ENCODE results near the gene UNC45B. TPM values are rescaled to one million over a fixed set of nuclear protein-coding genes. Genes with fewer than 3 reads are reported as not detected.
"Not testable (repeated sequence)": the region's sequence is repeated elsewhere in the genome, so short reads cannot be mapped to it uniquely, and the experiment has no call there.

Gene UNC45B
- total and polyA plus RNA-seq, 5 donors from 2014 or later = 0.29 to 0.63 (median 0.44) TPM

GRCh38 chr17:35175638-35176415 lies 28.2 kb downstream of the UNC45B start:
- Mint-ChIP-seq H3K9me3 (peaks cover 0 to 5% (median 0%) of the 10 kb centered on the region in 7 donors), H3K4me1 (peaks cover 21 to 92% (median 46%) of the 10 kb centered on the region in 4 donors), H3K27me3 (no peaks in the 10 kb centered on the region), H3K27ac (peak overlapping the region; percentile 75 to 95 (median 77)), H3K36me3 (no peaks in the 10 kb centered on the region), H3K4me3 (peak overlapping the region in 3 of 4 donors; percentile 13 to 25 (median 19))
- Histone ChIP-seq H3K27me3 (ENCODE audit: control insufficient read depth, insufficient read depth, low read length) (no peaks in the 10 kb centered on the region), H3K9me3 (ENCODE audit: control insufficient read depth in 2 of 2, low read length in 2 of 2) (no peaks in the 10 kb centered on the region), H3K36me3 (ENCODE audit: control insufficient read depth, insufficient read depth, low read length) (no peaks in the 10 kb centered on the region), H3K27ac (ENCODE audit: insufficient read depth, low read length, poor library complexity, severe bottlenecking) (no peak overlapping the region), H3K4me1 (ENCODE audit: control insufficient read depth, insufficient read depth, low read length, poor library complexity, severe bottlenecking) (peaks cover 37% of the 10 kb centered on the region), H3K4me3 (ENCODE audit: low read depth, low read length) (no peak overlapping the region)
- ATAC-seq (ENCODE audit: low read depth in 2 of 2) (no peak), DNase-seq (no peak)

DNA sequence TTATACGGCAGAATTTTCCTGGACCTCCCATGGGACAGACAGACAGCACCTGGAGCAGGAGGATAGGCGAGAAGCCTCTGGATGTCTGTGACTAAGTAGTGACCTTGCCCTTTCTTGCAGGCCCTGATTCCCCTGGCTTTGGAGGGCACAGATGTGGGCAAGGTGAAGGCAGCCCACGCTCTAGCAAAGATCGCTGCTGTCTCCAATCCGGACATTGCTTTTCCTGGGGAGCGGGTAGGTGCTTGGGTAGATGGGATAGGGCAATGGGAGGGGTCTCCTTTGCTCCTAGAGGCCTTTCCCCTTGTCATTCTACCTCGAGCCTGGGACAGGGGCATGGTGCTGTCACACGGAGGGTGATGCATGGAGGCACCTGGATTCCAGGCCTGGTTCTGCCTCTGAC lies 29.3 kb downstream of the UNC45B start:
- no peak for ATAC-seq (ENCODE audit: low read depth in 2 of 2)
- Histone ChIP-seq H3K36me3 (ENCODE audit: control insufficient read depth, insufficient read depth, low read length) (no peaks in the 10 kb centered on the region), H3K9me3 (ENCODE audit: control insufficient read depth in 2 of 2, low read length in 2 of 2) (no peaks in the 10 kb centered on the region), H3K4me1 (ENCODE audit: control insufficient read depth, insufficient read depth, low read length, poor library complexity, severe bottlenecking) (peaks cover 29% of the 10 kb centered on the region), H3K27ac (ENCODE audit: insufficient read depth, low read length, poor library complexity, severe bottlenecking) (no peak overlapping the region), H3K27me3 (ENCODE audit: control insufficient read depth, insufficient read depth, low read length) (no peaks in the 10 kb centered on the region), H3K4me3 (ENCODE audit: low read depth, low read length) (no peak overlapping the region)
- Mint-ChIP-seq H3K36me3 (no peaks in the 10 kb centered on the region), H3K27ac (peak overlapping the region; percentile 91 to 95 (median 92)), H3K4me1 (peaks cover 16 to 88% (median 40%) of the 10 kb centered on the region in 4 donors), H3K9me3 (peaks cover 0 to 5% (median 0%) of the 10 kb centered on the region in 7 donors), H3K27me3 (no peaks in the 10 kb centered on the region), H3K4me3 (peak overlapping the region in 1 of 4 donors; percentile 79)
- DNase-seq = no peak

DNA sequence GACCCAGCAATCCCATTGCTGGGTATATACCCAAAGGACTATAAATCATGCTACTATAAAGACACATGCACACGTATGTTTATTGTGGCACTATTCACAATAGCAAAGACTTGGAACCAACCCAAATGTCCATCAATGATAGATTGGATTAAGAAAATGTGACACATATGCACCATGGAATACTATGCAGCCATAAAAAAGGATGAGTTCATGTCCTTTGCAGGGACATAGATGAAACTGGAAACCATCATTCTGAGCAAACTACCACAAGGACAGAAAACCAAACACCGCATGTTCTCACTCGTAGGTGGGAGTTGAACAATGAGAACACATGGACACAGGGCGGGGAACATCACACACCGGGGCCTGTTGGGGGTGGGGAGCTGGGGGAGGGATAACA lies 31.8 kb downstream of the UNC45B start:
- not testable (repeated sequence) for DNase-seq; H3K36me3 Mint-ChIP-seq; H3K9me3 ChIP-seq (ENCODE audit: control insufficient read depth in 2 of 2, low read length in 2 of 2); H3K9me3 Mint-ChIP-seq; H3K27me3 ChIP-seq (ENCODE audit: control insufficient read depth, insufficient read depth, low read length); ATAC-seq (ENCODE audit: low read depth in 2 of 2); H3K36me3 ChIP-seq (ENCODE audit: control insufficient read depth, insufficient read depth, low read length); H3K4me3 ChIP-seq (ENCODE audit: low read depth, low read length); H3K27ac ChIP-seq (ENCODE audit: insufficient read depth, low read length, poor library complexity, severe bottlenecking); H3K27me3 Mint-ChIP-seq; H3K4me3 Mint-ChIP-seq
- Mint-ChIP-seq H3K27ac (peak overlapping the region in 2 of 3 donors; percentile 78 to 85), H3K4me1 (peaks cover 16 to 88% (median 40%) of the 10 kb centered on the region in 4 donors)
- peaks cover 20% of the 10 kb centered on the region for H3K4me1 ChIP-seq (ENCODE audit: control insufficient read depth, insufficient read depth, low read length, poor library complexity, severe bottlenecking)

DNA sequence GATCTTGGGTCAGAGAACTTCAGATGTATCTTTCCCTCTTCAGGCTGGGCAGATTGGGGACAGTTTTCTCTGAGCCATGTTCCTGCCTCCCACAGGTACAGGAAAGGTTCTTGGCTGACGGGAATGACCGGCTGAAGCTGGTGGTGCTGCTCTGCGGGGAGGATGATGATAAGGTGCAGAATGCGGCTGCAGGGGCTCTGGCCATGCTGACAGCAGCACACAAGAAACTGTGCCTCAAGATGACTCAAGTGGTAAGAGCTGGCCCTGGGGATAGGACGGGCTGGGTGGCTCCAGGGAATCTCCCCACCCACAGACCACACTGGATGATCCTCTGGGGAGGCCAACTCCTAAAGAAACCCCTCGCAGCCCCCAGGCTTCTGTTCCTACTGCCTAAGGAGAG lies 35.7 kb downstream of the UNC45B start:
- Mint-ChIP-seq H3K36me3 (no peaks in the 10 kb centered on the region), H3K27me3 (no peaks in the 10 kb centered on the region), H3K9me3 (peaks cover 0 to 2% (median 0%) of the 10 kb centered on the region in 7 donors), H3K4me3 (no peak overlapping the region), H3K27ac (peak overlapping the region in 2 of 3 donors; percentile 38 to 92), H3K4me1 (peaks cover 20 to 85% (median 41%) of the 10 kb centered on the region in 4 donors)
- ATAC-seq (ENCODE audit: low read depth in 2 of 2) (no peak), DNase-seq (no peak)
- no peak overlapping the region for H3K4me3 ChIP-seq (ENCODE audit: low read depth, low read length)
- H3K4me1 ChIP-seq (ENCODE audit: control insufficient read depth, insufficient read depth, low read length, poor library complexity, severe bottlenecking) = peaks cover 6% of the 10 kb centered on the region
- no peaks in the 10 kb centered on the region for H3K9me3 ChIP-seq (ENCODE audit: control insufficient read depth in 2 of 2, low read length in 2 of 2)
- H3K27me3 ChIP-seq (ENCODE audit: control insufficient read depth, insufficient read depth, low read length) = no peaks in the 10 kb centered on the region
- H3K27ac ChIP-seq (ENCODE audit: insufficient read depth, low read length, poor library complexity, severe bottlenecking) = no peak overlapping the region
- H3K36me3 ChIP-seq (ENCODE audit: control insufficient read depth, insufficient read depth, low read length) = no peaks in the 10 kb centered on the region

GRCh38 chr17:35184274-35184673 lies 36.7 kb downstream of the UNC45B start:
- Histone ChIP-seq H3K4me1 (ENCODE audit: control insufficient read depth, insufficient read depth, low read length, poor library complexity, severe bottlenecking) (peaks cover 16% of the 10 kb centered on the region), H3K27ac (ENCODE audit: insufficient read depth, low read length, poor library complexity, severe bottlenecking) (no peak overlapping the region), H3K4me3 (ENCODE audit: low read depth, low read length) (no peak overlapping the region), H3K9me3 (ENCODE audit: control insufficient read depth in 2 of 2, low read length in 2 of 2) (no peaks in the 10 kb centered on the region), H3K36me3 (ENCODE audit: control insufficient read depth, insufficient read depth, low read length) (no peaks in the 10 kb centered on the region), H3K27me3 (ENCODE audit: control insufficient read depth, insufficient read depth, low read length) (no peaks in the 10 kb centered on the region)
- no peak for ATAC-seq (ENCODE audit: low read depth in 2 of 2)
- Mint-ChIP-seq H3K36me3 (no peaks in the 10 kb centered on the region), H3K4me3 (peak overlapping the region in 1 of 4 donors; percentile 8), H3K27ac (peak overlapping the region in 2 of 3 donors; percentile 29 to 86), H3K9me3 (peaks cover 0 to 2% (median 0%) of the 10 kb centered on the region in 7 donors), H3K27me3 (no peaks in the 10 kb centered on the region), H3K4me1 (peaks cover 24 to 87% (median 47%) of the 10 kb centered on the region in 4 donors)
- no peak for DNase-seq

- Histone ChIP-seq H3K27me3 (ENCODE audit: control insufficient read depth, insufficient read depth, low read length) (no peaks in the 10 kb centered on the region), H3K9me3 (ENCODE audit: control insufficient read depth in 2 of 2, low read length in 2 of 2) (no peaks in the 10 kb centered on the region), H3K4me3 (ENCODE audit: low read depth, low read length) (no peak overlapping the region), H3K27ac (ENCODE audit: insufficient read depth, low read length, poor library complexity, severe bottlenecking) (no peak overlapping the region), H3K36me3 (ENCODE audit: control insufficient read depth, insufficient read depth, low read length) (no peaks in the 10 kb centered on the region), H3K4me1 (ENCODE audit: control insufficient read depth, insufficient read depth, low read length, poor library complexity, severe bottlenecking) (peaks cover 18% of the 10 kb centered on the region)
- H3K4me3 Mint-ChIP-seq = peak overlapping the region in 1 of 4 donors; percentile 5
- H3K36me3 Mint-ChIP-seq = no peaks in the 10 kb centered on the region
- H3K27me3 Mint-ChIP-seq = no peaks in the 10 kb centered on the region
- no peak for ATAC-seq (ENCODE audit: low read depth in 2 of 2)
- H3K4me1 Mint-ChIP-seq = peaks cover 20 to 85% (median 47%) of the 10 kb centered on the region in 4 donors
- peaks cover 0 to 2% (median 0%) of the 10 kb centered on the region in 7 donors for H3K9me3 Mint-ChIP-seq
- DNase-seq = peak in 1 of 3 donors; percentile 24
- peak overlapping the region; percentile 4 to 84 (median 5) for H3K27ac Mint-ChIP-seq
These were observed 38.2 kb downstream of the UNC45B start for GRCh38 chr17:35185849-35186248.

- H3K27me3 ChIP-seq (ENCODE audit: control insufficient read depth, insufficient read depth, low read length) = no peaks in the 10 kb centered on the region
- DNase-seq = no peak
- no peaks in the 10 kb centered on the region for H3K36me3 ChIP-seq (ENCODE audit: control insufficient read depth, insufficient read depth, low read length)
- H3K4me1 Mint-ChIP-seq = peaks cover 24 to 88% (median 52%) of the 10 kb centered on the region in 4 donors
- no peak for ATAC-seq (ENCODE audit: low read depth in 2 of 2)
- no peak overlapping the region for H3K27ac ChIP-seq (ENCODE audit: insufficient read depth, low read length, poor library complexity, severe bottlenecking)
- H3K4me1 ChIP-seq (ENCODE audit: control insufficient read depth, insufficient read depth, low read length, poor library complexity, severe bottlenecking) = peaks cover 23% of the 10 kb centered on the region
- H3K9me3 Mint-ChIP-seq = peaks cover 0 to 2% (median 0%) of the 10 kb centered on the region in 7 donors
- H3K36me3 Mint-ChIP-seq = no peaks in the 10 kb centered on the region
- peak overlapping the region; percentile 71 for H3K4me3 ChIP-seq (ENCODE audit: low read depth, low read length)
- peak overlapping the region; percentile 93 to 98 (median 95) for H3K27ac Mint-ChIP-seq
- H3K4me3 Mint-ChIP-seq = peak overlapping the region in 3 of 4 donors; percentile 40 to 91 (median 87)
- H3K27me3 Mint-ChIP-seq = no peaks in the 10 kb centered on the region
- no peaks in the 10 kb centered on the region for H3K9me3 ChIP-seq (ENCODE audit: control insufficient read depth in 2 of 2, low read length in 2 of 2)
These were observed 39.9 kb downstream of the UNC45B start for GRCh38 chr17:35187481-35187880.
